ENCODE data around the gene UNC93B1.
A peak's percentile ranks its signal among the peaks of the same experiment; 100 is the strongest.
"Not testable (repeated sequence)": the region's sequence is repeated elsewhere in the genome, so short reads cannot be mapped to it uniquely, and the experiment has no call there.

Gene UNC93B1

DNA sequence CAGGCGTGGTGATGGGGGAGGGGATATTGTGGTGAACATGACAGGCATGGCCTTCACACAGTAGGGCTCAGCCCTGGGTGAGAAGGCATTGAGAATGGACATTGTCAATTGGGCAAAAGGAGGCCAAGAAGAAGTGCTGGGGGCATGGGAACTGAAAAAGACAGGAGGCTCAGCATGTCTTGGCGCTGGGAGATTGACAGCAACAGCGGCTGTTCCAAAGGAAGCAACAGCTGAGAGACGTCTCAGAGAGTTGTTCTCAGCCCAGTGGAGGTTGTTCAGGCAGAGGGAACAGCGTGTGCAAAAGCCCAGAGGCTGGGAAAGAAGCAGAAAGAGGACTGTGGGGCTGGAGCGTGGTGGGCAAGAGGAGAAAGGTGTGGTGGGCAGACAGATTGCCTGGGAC is 47.7 kb downstream of the UNC93B1 start:
- Mint-ChIP-seq H3K4me3 (peak overlapping the region; percentile 62 to 85), H3K27me3 (peaks cover 33 to 69% of the 10 kb centered on the region in 2 donors), H3K27ac (peak overlapping the region in 1 of 2 donors; percentile 67), H3K4me1 (ENCODE audit: low read depth in 2 of 2) (peaks cover 11 to 12% of the 10 kb centered on the region in 2 donors)
- ATAC-seq (replicated peaks); H3K36me3 Mint-ChIP-seq (ENCODE audit: insufficient read depth); H3K9me3 Mint-ChIP-seq; DNase-seq: not testable (repeated sequence)

GRCh38 chr11:67955461-67956007 is 48.4 kb downstream of the UNC93B1 start:
- DNase-seq = peak; percentile 77 to 84 (median 80)
- H3K27ac Mint-ChIP-seq = peak overlapping the region; percentile 83 to 94
- H3K27me3 Mint-ChIP-seq = peaks cover 26 to 66% of the 10 kb centered on the region in 2 donors
- H3K4me1 Mint-ChIP-seq (ENCODE audit: low read depth in 2 of 2) = peaks cover 11 to 12% of the 10 kb centered on the region in 2 donors
- peak overlapping the region; percentile 85 for H3K4me3 Mint-ChIP-seq
- H3K36me3 Mint-ChIP-seq (ENCODE audit: insufficient read depth); H3K9me3 Mint-ChIP-seq: not testable (repeated sequence)
- ATAC-seq (replicated peaks) = peak; percentile 81

DNA sequence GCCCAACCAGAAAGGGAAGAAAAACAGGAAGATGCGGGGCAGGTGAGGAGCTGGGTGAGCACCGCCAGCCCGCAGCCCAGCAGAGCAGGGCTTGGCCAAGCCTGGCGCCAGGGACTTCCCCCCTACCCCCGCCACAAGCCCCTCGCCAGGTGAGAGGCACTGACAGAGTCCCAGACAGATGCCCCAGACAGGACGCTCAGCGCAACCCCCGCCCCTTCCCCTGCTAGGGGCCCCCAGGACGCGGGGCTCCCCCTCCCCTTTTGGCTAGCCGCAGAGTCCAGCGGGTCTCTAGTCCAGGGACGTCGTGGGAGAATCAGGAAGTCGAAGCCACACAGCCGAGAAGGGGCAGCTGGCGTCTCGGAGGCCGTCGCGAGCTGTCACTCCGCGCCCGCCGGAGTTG is 48.9 kb downstream of the UNC93B1 start:
- peak overlapping the region; percentile 83 to 94 for H3K27ac Mint-ChIP-seq
- not testable (repeated sequence) for ATAC-seq (replicated peaks); H3K9me3 Mint-ChIP-seq; H3K36me3 Mint-ChIP-seq (ENCODE audit: insufficient read depth)
- H3K4me1 Mint-ChIP-seq (ENCODE audit: low read depth in 2 of 2) = peaks cover 11 to 12% of the 10 kb centered on the region in 2 donors
- peak overlapping the region; percentile 85 for H3K4me3 Mint-ChIP-seq
- peaks cover 27 to 66% of the 10 kb centered on the region in 2 donors for H3K27me3 Mint-ChIP-seq
- DNase-seq = peak in 1 of 3 experiments; percentile 3

GRCh38 chr11:67954251-67954650 is 49.6 kb downstream of the UNC93B1 start:
- not testable (repeated sequence) for DNase-seq; H3K36me3 Mint-ChIP-seq (ENCODE audit: insufficient read depth); ATAC-seq (replicated peaks); H3K9me3 Mint-ChIP-seq
- Mint-ChIP-seq H3K27ac (peak overlapping the region in 1 of 2 donors; percentile 83), H3K27me3 (peaks cover 21 to 61% of the 10 kb centered on the region in 2 donors), H3K4me3 (peak overlapping the region; percentile 85), H3K4me1 (ENCODE audit: low read depth in 2 of 2) (peaks cover 11 to 12% of the 10 kb centered on the region in 2 donors)

DNA sequence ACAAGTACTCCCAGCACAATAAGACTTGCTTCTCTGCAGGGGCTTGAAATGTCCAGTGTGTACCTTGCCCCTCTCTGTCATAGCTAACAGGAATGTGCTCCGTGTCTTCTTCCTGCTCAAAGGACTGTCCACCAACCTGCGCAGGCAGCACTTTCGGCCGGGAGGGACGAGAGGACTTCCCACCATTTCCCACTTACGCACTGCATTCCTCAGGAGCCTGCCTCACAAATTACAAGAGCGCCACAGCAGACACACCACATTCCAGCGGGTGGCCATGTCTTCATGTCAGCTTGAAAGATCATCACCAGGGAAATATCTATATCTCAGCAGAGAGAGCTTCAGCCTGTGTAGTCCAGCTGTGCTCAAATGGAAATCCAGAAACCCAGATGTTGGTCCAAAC is 53.2 kb downstream of the UNC93B1 start:
- not testable (repeated sequence) for H3K4me1 Mint-ChIP-seq (ENCODE audit: low read depth in 2 of 2); H3K36me3 Mint-ChIP-seq (ENCODE audit: insufficient read depth); ATAC-seq (replicated peaks); DNase-seq; H3K4me3 Mint-ChIP-seq; H3K9me3 Mint-ChIP-seq; H3K27ac Mint-ChIP-seq
- H3K27me3 Mint-ChIP-seq = peaks cover 11 to 30% of the 10 kb centered on the region in 2 donors

GRCh38 chr11:67947785-67948184 is 56.1 kb downstream of the UNC93B1 start:
- not testable (repeated sequence) for H3K4me3 Mint-ChIP-seq; DNase-seq; H3K4me1 Mint-ChIP-seq (ENCODE audit: low read depth in 2 of 2); H3K27ac Mint-ChIP-seq; H3K36me3 Mint-ChIP-seq (ENCODE audit: insufficient read depth); ATAC-seq (replicated peaks); H3K9me3 Mint-ChIP-seq
- H3K27me3 Mint-ChIP-seq = peaks cover 11 to 12% of the 10 kb centered on the region in 2 donors

GRCh38 chr11:67946403-67946802 is 57.5 kb downstream of the UNC93B1 start:
- H3K4me1 Mint-ChIP-seq (ENCODE audit: low read depth in 2 of 2); H3K36me3 Mint-ChIP-seq (ENCODE audit: insufficient read depth); ATAC-seq (replicated peaks); DNase-seq; H3K27ac Mint-ChIP-seq; H3K4me3 Mint-ChIP-seq; H3K9me3 Mint-ChIP-seq: not testable (repeated sequence)
- peaks cover 11 to 12% of the 10 kb centered on the region in 2 donors for H3K27me3 Mint-ChIP-seq

GRCh38 chr11:67943406-67943805 is 60.5 kb downstream of the UNC93B1 start:
- H3K4me3 Mint-ChIP-seq; H3K27ac Mint-ChIP-seq; DNase-seq; H3K27me3 Mint-ChIP-seq; H3K4me1 Mint-ChIP-seq (ENCODE audit: low read depth in 2 of 2); H3K36me3 Mint-ChIP-seq (ENCODE audit: insufficient read depth); H3K9me3 Mint-ChIP-seq; ATAC-seq (replicated peaks): not testable (repeated sequence)

Measured in effector memory CD8-positive, alpha-beta T cell (primary cell).